ENCODE measurements around the gene JPH3. TPM values are rescaled to one million over a fixed set of nuclear protein-coding genes. Genes with fewer than 3 reads are reported as not detected.

JPH3 gene
- total and polyA plus RNA-seq, 10 of the 15 experiments (the other 5 are each of a cell fraction or from before 2014, with no cell fraction given) = 0.05 TPM; not detected in 9

- CTCF ChIA-PET = no interaction called here
These were observed 89.9 kb downstream of the JPH3 start for GRCh38 chr16:87692176-87692575.

More at GRCh38 chr16:87692176-87692575, 89.9 kb downstream of the JPH3 start:
- SMC1A ChIA-PET (ENCODE audit: uncharacterized antibody, unreplicated experiment) = no interaction called here
- Histone ChIP-seq H3K9ac (ENCODE audit: control insufficient read depth, insufficient read depth, low read length) (no peak overlapping the region), H3K4me3 (no peak overlapping the region), H2AFZ (ENCODE audit: control insufficient read depth, low read depth, low read length) (no peak overlapping the region), H3K79me2 (ENCODE audit: control insufficient read depth, insufficient read depth, low read length) (no peaks in the 10 kb centered on the region), H3K4me1 (ENCODE audit: control insufficient read depth, insufficient read depth, low read length) (no peaks in the 10 kb centered on the region), H3K4me2 (ENCODE audit: control insufficient read depth, insufficient read depth) (no peak overlapping the region), H3K36me3 (ENCODE audit: control insufficient read depth in 2 of 2, insufficient read depth in 2 of 2, low read length in 1 of 2) (peaks cover 6 to 7% of the 10 kb centered on the region in 2 experiments; a peak in 3 of 4 replicates), H3K27me3 (replicated peaks in 1 of 2; ENCODE audit: control insufficient read depth in 2 of 2, insufficient read depth in 2 of 2, low read length in 1 of 2) (no peaks in the 10 kb centered on the region), H3K27ac (ENCODE audit: control insufficient read depth, insufficient read depth) (no peak overlapping the region), H3K9me3 (replicated peaks; ENCODE audit: control insufficient read depth, insufficient read depth, low read length) (no peaks in the 10 kb centered on the region), H4K20me1 (ENCODE audit: control insufficient read depth, insufficient read depth) (no peaks in the 10 kb centered on the region)
- DNase-seq (ENCODE audit: low read depth, low spot score) (no peak), ATAC-seq (peak; percentile 35), FAIRE-seq (no peak)
- POLR2A ChIA-PET = no interaction called here
- BruUV-seq (replicated peaks) = no TSS peak
- RAD21 ChIA-PET (ENCODE audit: unreplicated experiment) = no interaction called here
- intact Hi-C loops (cut with micrococcal nuclease; ENCODE audit: unreplicated experiment) (no loop called here), in situ Hi-C loops (cut with MboI) (no loop called here)
- TF ChIP-seq CHD2 (IDR thresholded peaks at IDR 0.05; ENCODE audit: borderline replicate concordance, low read depth, low read length) (no peak), CEBPZ (IDR thresholded peaks at IDR 0.05; ENCODE audit: low read depth, low read length) (no peak), SMAD5 (IDR thresholded peaks at IDR 0.05; ENCODE audit: low read depth) (no peak), HDGF (IDR thresholded peaks at IDR 0.05) (no peak), ZNF217 (IDR thresholded peaks at IDR 0.05) (no peak), SIX5 (IDR thresholded peaks at IDR 0.05; ENCODE audit: low read depth, low read length, severe bottlenecking) (no peak), CREM (IDR thresholded peaks at IDR 0.05; ENCODE audit: low read depth) (no peak), ZNF274 (IDR thresholded peaks at IDR 0.05; ENCODE audit: insufficient read depth, insufficient read length) (no peak), POLR2AphosphoS5 (IDR thresholded peaks at IDR 0.05; ENCODE audit: low read length) (no peak), ZSCAN29 (IDR thresholded peaks at IDR 0.05) (no peak), ATF7 (IDR thresholded peaks at IDR 0.05; ENCODE audit: low read depth) (no peak), SREBF1 (IDR thresholded peaks at IDR 0.05; ENCODE audit: low read length) (no peak)
- 59% methylated on average over 7 of the region's 7 CpGs for WGBS (ENCODE audit: insufficient coverage, insufficient replicate concordance, low lambda C conversion rate, missing lambda C conversion rate)

Data from GM12878 (cell line).